Effector memory CD8-positive, alpha-beta T cell (primary cell): ENCODE results near the gene TMEM79.
"Not testable (repeated sequence)": the region's sequence is repeated elsewhere in the genome, so short reads cannot be mapped to it uniquely, and the experiment has no call there.

Source experiments
- ATAC-seq: fragments of 150-1000 bp; cut with Tn5 transposase; replicated peaks from 2 replicates; pipeline ENCODE4 v1.10.0; 2021; ENCODE audit warnings: mild to moderate bottlenecking, moderate library complexity
- DNase-seq, 3 experiments: peaks; one replicate each; pipeline ENCODE4 v3.0.0; 2021
- H3K27ac Mint-ChIP-seq, 2 donors: one replicate each; pipeline ENCODE4 v1.8.0; 2022; ENCODE audit warnings: mild to moderate bottlenecking in 2 of 2, mixed read lengths in 2 of 2, moderate library complexity in 2 of 2
- H3K27me3 Mint-ChIP-seq, 2 donors: one replicate each; pipeline ENCODE4 v1.8.0; 2022; ENCODE audit warnings: mixed read lengths in 2 of 2
- H3K36me3 Mint-ChIP-seq: one replicate; pipeline ENCODE4 v1.8.0; 2022; ENCODE audit warnings: mild to moderate bottlenecking, moderate library complexity, mixed read lengths; ENCODE audit not compliant: insufficient read depth
- H3K4me1 Mint-ChIP-seq, 2 donors: one replicate each; pipeline ENCODE4 v1.8.0; 2022; ENCODE audit warnings: low read depth in 2 of 2, mixed read lengths in 2 of 2
- H3K4me3 Mint-ChIP-seq, 2 donors: one replicate each; pipeline ENCODE4 v1.8.0; 2022; ENCODE audit warnings: mild to moderate bottlenecking in 2 of 2, mixed read lengths in 2 of 2, moderate library complexity in 2 of 2
- H3K9me3 Mint-ChIP-seq, 2 donors: one replicate each; pipeline ENCODE4 v1.8.0; 2022; ENCODE audit warnings: mixed read lengths in 2 of 2

Gene TMEM79

GRCh38 chr1:156295391-156295947 is 11.3 kb downstream of the TMEM79 start, which contains the start of gene GLMP:
TSS of gene GLMP (minus strand) at chr1:156295679. CDS start at chr1:156295645, 34 bp downstream.
- Mint-ChIP-seq H3K27me3 (no peaks in the 10 kb centered on the region), H3K4me1 (peaks cover 12 to 16% of the 10 kb centered on the region in 2 donors)

GRCh38 chr1:156298852-156299357 is 14.8 kb downstream of the TMEM79 start, which contains the start of gene VHLL:
TSS of gene VHLL (minus strand) at chr1:156299307. CDS start at chr1:156299189, 118 bp downstream.
- Mint-ChIP-seq H3K4me1 (peaks cover 12% of the 10 kb centered on the region in 2 donors), H3K27me3 (no peaks in the 10 kb centered on the region), H3K36me3 (peaks cover 7% of the 10 kb centered on the region), H3K4me3 (no peak within 1 kb of the TSS), H3K27ac (no peak within 1 kb of the TSS), H3K9me3 (no peaks in the 10 kb centered on the region)
- ATAC-seq (no peak), DNase-seq (no peak)

More at GRCh38 chr1:156295391-156295947, 11.3 kb downstream of the TMEM79 start, which contains the start of gene GLMP:
- DNase-seq: peak; percentile 26 to 31 (median 29)
- peaks cover 7% of the 10 kb centered on the region for H3K36me3 Mint-ChIP-seq
- ATAC-seq: peak; percentile 95
- peak within 1 kb of the TSS; percentile 90 to 93 for H3K4me3 Mint-ChIP-seq
- peak within 1 kb of the TSS; percentile 93 to 95 for H3K27ac Mint-ChIP-seq
- no peaks in the 10 kb centered on the region for H3K9me3 Mint-ChIP-seq

- Mint-ChIP-seq H3K27me3 (no peaks in the 10 kb centered on the region), H3K9me3 (no peaks in the 10 kb centered on the region), H3K27ac (no peak overlapping the region), H3K4me1 (no peaks in the 10 kb centered on the region), H3K36me3 (peaks cover 32% of the 10 kb centered on the region), H3K4me3 (no peak overlapping the region)
- ATAC-seq (no peak), DNase-seq (no peak)
Measured at GRCh38 chr1:156303241-156303640, 19.1 kb downstream of the TMEM79 start.

GRCh38 chr1:156305215-156305614 is 21.1 kb downstream of the TMEM79 start:
- DNase-seq (no peak), ATAC-seq (no peak)
- H3K27me3 Mint-ChIP-seq: no peaks in the 10 kb centered on the region
- no peaks in the 10 kb centered on the region for H3K9me3 Mint-ChIP-seq
- H3K4me3 Mint-ChIP-seq: no peak overlapping the region
- H3K4me1 Mint-ChIP-seq: no peaks in the 10 kb centered on the region
- H3K27ac Mint-ChIP-seq: no peak overlapping the region
- peaks cover 46% of the 10 kb centered on the region for H3K36me3 Mint-ChIP-seq

- Mint-ChIP-seq H3K27ac (no peak overlapping the region), H3K36me3 (peaks cover 62% of the 10 kb centered on the region), H3K9me3 (no peaks in the 10 kb centered on the region), H3K27me3 (no peaks in the 10 kb centered on the region), H3K4me3 (no peak overlapping the region), H3K4me1 (no peaks in the 10 kb centered on the region)
- ATAC-seq (no peak), DNase-seq (no peak)
Measured at GRCh38 chr1:156308078-156308477, 24.0 kb downstream of the TMEM79 start.

GRCh38 chr1:156310962-156311361 is 26.8 kb downstream of the TMEM79 start:
- Mint-ChIP-seq H3K4me3 (no peak overlapping the region), H3K4me1 (no peaks in the 10 kb centered on the region), H3K36me3 (peaks cover 69% of the 10 kb centered on the region), H3K27ac (no peak overlapping the region), H3K27me3 (no peaks in the 10 kb centered on the region), H3K9me3 (no peaks in the 10 kb centered on the region)
- DNase-seq (no peak), ATAC-seq (no peak)

GRCh38 chr1:156316909-156317308 is 32.8 kb downstream of the TMEM79 start:
- H3K9me3 Mint-ChIP-seq: no peaks in the 10 kb centered on the region

GRCh38 chr1:156319664-156320063 is 35.5 kb downstream of the TMEM79 start:
- DNase-seq: peak in 2 of 3 experiments; percentile 17
- no peaks in the 10 kb centered on the region for H3K27me3 Mint-ChIP-seq
- ATAC-seq: no peak
- no peak overlapping the region for H3K4me3 Mint-ChIP-seq
- H3K36me3 Mint-ChIP-seq: peaks cover 89% of the 10 kb centered on the region
- no peaks in the 10 kb centered on the region for H3K9me3 Mint-ChIP-seq
- H3K27ac Mint-ChIP-seq: no peak overlapping the region
- no peaks in the 10 kb centered on the region for H3K4me1 Mint-ChIP-seq

More at GRCh38 chr1:156316909-156317308, 32.8 kb downstream of the TMEM79 start:
- Mint-ChIP-seq H3K27me3 (no peaks in the 10 kb centered on the region), H3K27ac (no peak overlapping the region), H3K4me3 (no peak overlapping the region), H3K36me3 (peaks cover 84% of the 10 kb centered on the region), H3K4me1 (no peaks in the 10 kb centered on the region)
- no peak for ATAC-seq
- no peak for DNase-seq

GRCh38 chr1:156320560-156320959 is 36.4 kb downstream of the TMEM79 start:
- Mint-ChIP-seq H3K4me1 (no peaks in the 10 kb centered on the region), H3K9me3 (no peaks in the 10 kb centered on the region), H3K36me3 (peaks cover 86% of the 10 kb centered on the region), H3K27ac (no peak overlapping the region), H3K4me3 (no peak overlapping the region), H3K27me3 (no peaks in the 10 kb centered on the region)
- ATAC-seq: no peak
- no peak for DNase-seq

- not testable (repeated sequence) for H3K27me3 Mint-ChIP-seq, H3K9me3 Mint-ChIP-seq, ATAC-seq, H3K27ac Mint-ChIP-seq, H3K4me1 Mint-ChIP-seq, DNase-seq, H3K4me3 Mint-ChIP-seq
- H3K36me3 Mint-ChIP-seq: peaks cover 72% of the 10 kb centered on the region
Measured at GRCh38 chr1:156323179-156323578, 39.1 kb downstream of the TMEM79 start.

GRCh38 chr1:156336242-156336641 is 52.1 kb downstream of the TMEM79 start:
- DNase-seq (no peak), ATAC-seq (no peak)
- Mint-ChIP-seq H3K4me3 (peak overlapping the region; percentile 93 to 95), H3K9me3 (no peaks in the 10 kb centered on the region), H3K36me3 (peaks cover 50% of the 10 kb centered on the region), H3K27ac (peak overlapping the region in 1 of 2 donors; percentile 90), H3K4me1 (peaks cover 28 to 30% of the 10 kb centered on the region in 2 donors), H3K27me3 (no peaks in the 10 kb centered on the region)

GRCh38 chr1:156337052-156337887 is 53.1 kb downstream of the TMEM79 start:
- H3K4me1 Mint-ChIP-seq: peaks cover 28 to 30% of the 10 kb centered on the region in 2 donors
- peak overlapping the region; percentile 93 to 95 for H3K4me3 Mint-ChIP-seq
- H3K27ac Mint-ChIP-seq: peak overlapping the region; percentile 90 to 93
- peaks cover 39% of the 10 kb centered on the region for H3K36me3 Mint-ChIP-seq
- ATAC-seq: no peak
- no peak for DNase-seq
- no peaks in the 10 kb centered on the region for H3K27me3 Mint-ChIP-seq
- H3K9me3 Mint-ChIP-seq: no peaks in the 10 kb centered on the region

- Mint-ChIP-seq H3K27me3 (no peaks in the 10 kb centered on the region), H3K4me1 (peaks cover 28 to 30% of the 10 kb centered on the region in 2 donors)
- ATAC-seq: no peak
Measured at GRCh38 chr1:156337888-156338179, 53.7 kb downstream of the TMEM79 start.

More at GRCh38 chr1:156337888-156338179, 53.7 kb downstream of the TMEM79 start:
- H3K27ac Mint-ChIP-seq: peak overlapping the region; percentile 90 to 93
- peak overlapping the region; percentile 93 to 95 for H3K4me3 Mint-ChIP-seq
- H3K9me3 Mint-ChIP-seq: no peaks in the 10 kb centered on the region
- no peak for DNase-seq
- H3K36me3 Mint-ChIP-seq: peaks cover 34% of the 10 kb centered on the region
